ENCODE data around the gene SLC8B1. TPM values are rescaled to one million over a fixed set of nuclear protein-coding genes. Genes with fewer than 3 reads are reported as not detected.

The SLC8B1 gene
- total and polyA plus RNA-seq, 2 donors (not counting 3 experiments of a cell fraction or from before 2014, with no cell fraction given) = 29.9 to 45.4 TPM

DNA sequence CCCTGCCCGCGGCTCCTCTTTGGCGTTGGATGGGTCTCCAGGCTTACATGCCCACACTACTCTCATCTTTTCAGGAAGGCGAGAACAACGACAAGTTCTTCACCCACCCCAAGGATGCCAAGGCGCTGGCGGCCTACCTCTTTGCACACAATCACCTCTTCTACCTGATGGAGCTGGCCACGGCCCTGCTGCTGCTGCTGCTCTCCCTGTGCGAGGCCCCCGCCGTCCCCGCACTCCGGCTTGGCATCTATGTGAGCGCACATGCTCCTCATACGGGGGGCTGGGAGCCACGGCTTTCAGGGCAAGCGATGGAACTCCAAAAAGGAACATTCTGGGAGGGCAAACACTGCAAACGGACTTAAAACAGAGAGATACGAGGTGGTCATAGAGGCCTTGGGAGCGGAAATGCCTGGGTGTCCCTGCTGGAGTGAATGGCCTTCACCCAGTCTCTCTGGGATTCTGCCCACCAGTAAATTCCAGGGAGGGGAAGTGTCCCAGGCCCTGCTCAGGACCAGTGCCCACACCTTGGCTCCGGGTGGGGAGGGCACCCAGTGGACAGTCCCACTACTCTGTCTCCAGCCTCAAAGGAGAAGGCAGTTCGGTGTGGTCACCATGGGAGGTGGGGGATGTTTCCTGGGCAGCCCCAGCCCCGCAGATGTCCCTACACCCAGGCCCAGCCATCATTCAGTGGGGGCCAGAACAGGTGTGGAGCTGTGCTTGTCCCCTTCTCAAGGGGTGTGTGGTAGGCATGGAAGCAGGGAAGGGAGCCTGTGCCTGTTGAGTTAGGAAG, 68.6 kb downstream of the SLC8B1 start:
- Histone ChIP-seq H3K27me3 (ENCODE audit: control insufficient read depth in 2 of 2, insufficient read depth in 2 of 2, low read length in 2 of 2) (no peaks in the 10 kb centered on the region), H3K4me1 (ENCODE audit: control insufficient read depth, extremely low read depth, insufficient read depth, low read length) (no peaks in the 10 kb centered on the region), H3K9me3 (replicated peaks; ENCODE audit: control insufficient read depth, insufficient read depth, low read length) (no peaks in the 10 kb centered on the region), H3K36me3 (ENCODE audit: control insufficient read depth in 2 of 2, extremely low read depth in 1 of 2, insufficient read depth in 2 of 2, low read length in 2 of 2) (peaks cover 0 to 12% of the 10 kb centered on the region in 2 experiments), H3K79me2 (ENCODE audit: control insufficient read depth, insufficient read depth, low read length) (no peaks in the 10 kb centered on the region), H3K27ac (ENCODE audit: insufficient read depth, low read depth, low read length) (no peak overlapping the region), H2AFZ (ENCODE audit: low read depth, low read length) (no peak overlapping the region), H3K9me1 (replicated peaks; ENCODE audit: control insufficient read depth, extremely low read depth, insufficient read depth, low read length) (no peaks in the 10 kb centered on the region), H3K4me3 (replicated peaks in 1 of 3; ENCODE audit: insufficient read depth in 1 of 3, low read depth in 1 of 3, low read length in 3 of 3) (no peak overlapping the region), H3K4me2 (ENCODE audit: insufficient read depth, low read length) (no peak overlapping the region), H3K9ac (replicated peaks; ENCODE audit: extremely low read depth, insufficient read depth, low read length) (no peak overlapping the region), H4K20me1 (replicated peaks; ENCODE audit: control insufficient read depth, extremely low read depth, insufficient read depth, low read length) (no peaks in the 10 kb centered on the region)
- TF ChIP-seq POLR2AphosphoS5 (IDR thresholded peaks at IDR 0.05; ENCODE audit: insufficient read depth, low read depth, low read length) (no peak), POLR2A (IDR thresholded peaks at IDR 0.05; ENCODE audit: low read depth, low read length) (no peak), EZH2 (IDR thresholded peaks at IDR 0.05; ENCODE audit: borderline replicate concordance, low read depth, low read length, severe bottlenecking) (no peak), FOS (IDR thresholded peaks at IDR 0.05; ENCODE audit: borderline replicate concordance, insufficient read depth, low read length) (no peak), JUN (IDR thresholded peaks at IDR 0.05; ENCODE audit: borderline replicate concordance, insufficient read depth, insufficient read length, low read depth) (no peak), GATA2 (IDR thresholded peaks at IDR 0.05; ENCODE audit: insufficient read depth, insufficient read length, low read depth, low read length) (no peak), MYC (IDR thresholded peaks at IDR 0.05; ENCODE audit: low read depth, low read length) (no peak)
- TF ChIP-seq, protein P1, sequence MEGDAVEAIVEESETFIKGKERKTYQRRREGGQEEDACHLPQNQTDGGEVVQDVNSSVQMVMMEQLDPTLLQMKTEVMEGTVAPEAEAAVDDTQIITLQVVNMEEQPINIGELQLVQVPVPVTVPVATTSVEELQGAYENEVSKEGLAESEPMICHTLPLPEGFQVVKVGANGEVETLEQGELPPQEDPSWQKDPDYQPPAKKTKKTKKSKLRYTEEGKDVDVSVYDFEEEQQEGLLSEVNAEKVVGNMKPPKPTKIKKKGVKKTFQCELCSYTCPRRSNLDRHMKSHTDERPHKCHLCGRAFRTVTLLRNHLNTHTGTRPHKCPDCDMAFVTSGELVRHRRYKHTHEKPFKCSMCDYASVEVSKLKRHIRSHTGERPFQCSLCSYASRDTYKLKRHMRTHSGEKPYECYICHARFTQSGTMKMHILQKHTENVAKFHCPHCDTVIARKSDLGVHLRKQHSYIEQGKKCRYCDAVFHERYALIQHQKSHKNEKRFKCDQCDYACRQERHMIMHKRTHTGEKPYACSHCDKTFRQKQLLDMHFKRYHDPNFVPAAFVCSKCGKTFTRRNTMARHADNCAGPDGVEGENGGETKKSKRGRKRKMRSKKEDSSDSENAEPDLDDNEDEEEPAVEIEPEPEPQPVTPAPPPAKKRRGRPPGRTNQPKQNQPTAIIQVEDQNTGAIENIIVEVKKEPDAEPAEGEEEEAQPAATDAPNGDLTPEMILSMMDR (IDR thresholded peaks at IDR 0.05; ENCODE audit: extremely low read depth in 1 of 2, insufficient read depth in 1 of 2, low read depth in 1 of 2, low read length in 2 of 2) = no peak
- TF ChIP-seq, protein P2, sequence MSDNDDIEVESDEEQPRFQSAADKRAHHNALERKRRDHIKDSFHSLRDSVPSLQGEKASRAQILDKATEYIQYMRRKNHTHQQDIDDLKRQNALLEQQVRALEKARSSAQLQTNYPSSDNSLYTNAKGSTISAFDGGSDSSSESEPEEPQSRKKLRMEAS (IDR thresholded peaks at IDR 0.05; ENCODE audit: insufficient read depth, insufficient read length) = no peak
- dilution Hi-C loops (cut with MboI; ENCODE audit: extremely low pct_ligation_motif_present, low sequenced_read_pairs) (no loop called here), intact Hi-C loops (cut with micrococcal nuclease) (no loop called here)
- POLR2A ChIA-PET = no interaction called here
- no peak for DNase-seq (ENCODE audit: low read depth, low spot score)
- BruUV-seq (replicated peaks) = no TSS peak
- CTCF ChIA-PET = no interaction called here
- FAIRE-seq = no peak
